ENCODE results near the gene PRSS1.

DNA sequence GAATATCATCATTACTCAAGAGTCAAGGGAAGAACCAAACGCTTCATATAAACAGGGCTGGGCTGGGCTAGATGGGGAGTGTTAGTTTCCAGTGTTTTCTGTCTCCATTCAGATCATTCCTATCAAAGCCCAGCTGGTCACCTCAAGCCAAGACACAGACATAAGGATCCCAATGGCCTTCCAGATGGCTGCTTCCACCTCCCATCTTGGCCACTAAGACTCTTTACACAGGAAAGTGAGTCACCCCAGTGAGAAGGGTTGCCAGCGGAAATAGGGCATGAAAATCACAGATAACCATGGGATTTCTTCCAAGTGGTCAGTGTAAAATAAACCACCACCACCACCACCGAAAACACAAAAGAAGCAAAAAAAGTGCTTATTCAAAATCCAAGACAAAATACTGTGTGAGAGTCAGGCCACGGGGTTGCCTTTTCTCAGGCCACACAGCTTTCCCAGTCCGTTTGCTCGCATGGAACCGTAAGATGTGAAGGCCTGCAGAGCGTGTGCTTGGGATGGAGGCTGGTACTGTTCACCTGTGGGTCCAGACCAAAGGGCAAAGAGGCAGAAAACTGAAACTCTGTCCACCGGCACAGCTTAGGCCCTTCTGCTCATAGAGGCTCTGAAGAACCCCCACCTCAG lies 27.1 kb downstream of the PRSS1 start:
- peak; percentile 42 for TF ChIP-seq POLR2AphosphoS5 (IDR thresholded peaks at IDR 0.05; ENCODE audit: insufficient read depth, low read depth, low read length)
- no peak for TF ChIP-seq MYC (IDR thresholded peaks at IDR 0.05; ENCODE audit: low read depth, low read length)
- TF ChIP-seq, protein P1, sequence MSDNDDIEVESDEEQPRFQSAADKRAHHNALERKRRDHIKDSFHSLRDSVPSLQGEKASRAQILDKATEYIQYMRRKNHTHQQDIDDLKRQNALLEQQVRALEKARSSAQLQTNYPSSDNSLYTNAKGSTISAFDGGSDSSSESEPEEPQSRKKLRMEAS (IDR thresholded peaks at IDR 0.05; ENCODE audit: insufficient read depth, insufficient read length), result no peak
- TF ChIP-seq, protein P2, sequence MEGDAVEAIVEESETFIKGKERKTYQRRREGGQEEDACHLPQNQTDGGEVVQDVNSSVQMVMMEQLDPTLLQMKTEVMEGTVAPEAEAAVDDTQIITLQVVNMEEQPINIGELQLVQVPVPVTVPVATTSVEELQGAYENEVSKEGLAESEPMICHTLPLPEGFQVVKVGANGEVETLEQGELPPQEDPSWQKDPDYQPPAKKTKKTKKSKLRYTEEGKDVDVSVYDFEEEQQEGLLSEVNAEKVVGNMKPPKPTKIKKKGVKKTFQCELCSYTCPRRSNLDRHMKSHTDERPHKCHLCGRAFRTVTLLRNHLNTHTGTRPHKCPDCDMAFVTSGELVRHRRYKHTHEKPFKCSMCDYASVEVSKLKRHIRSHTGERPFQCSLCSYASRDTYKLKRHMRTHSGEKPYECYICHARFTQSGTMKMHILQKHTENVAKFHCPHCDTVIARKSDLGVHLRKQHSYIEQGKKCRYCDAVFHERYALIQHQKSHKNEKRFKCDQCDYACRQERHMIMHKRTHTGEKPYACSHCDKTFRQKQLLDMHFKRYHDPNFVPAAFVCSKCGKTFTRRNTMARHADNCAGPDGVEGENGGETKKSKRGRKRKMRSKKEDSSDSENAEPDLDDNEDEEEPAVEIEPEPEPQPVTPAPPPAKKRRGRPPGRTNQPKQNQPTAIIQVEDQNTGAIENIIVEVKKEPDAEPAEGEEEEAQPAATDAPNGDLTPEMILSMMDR (IDR thresholded peaks at IDR 0.05; ENCODE audit: extremely low read depth in 1 of 2, insufficient read depth in 1 of 2, low read depth in 1 of 2, low read length in 2 of 2), result no peak

Measured in endothelial cell of umbilical vein (primary cell).